GM23338 (cell line): ENCODE results near the gene GPSM1.

Experiments used
- CREB1 ChIP-seq: fragments of 250-450 bp; sonication (Bioruptor Pico); IDR thresholded peaks from 2 replicates; pipeline ENCODE4 v1.5.0; 2020; ENCODE audit warnings: low read depth, mild to moderate bottlenecking, moderate library complexity
- ETS1 ChIP-seq: IDR thresholded peaks from 2 replicates; pipeline ENCODE4 v1.6.1; 2016; ENCODE audit warnings: antibody characterized with exemption
- EZH2 ChIP-seq: fragments of 200-600 bp; sonication (generic); IDR thresholded peaks from one replicate; pipeline ENCODE4 v1.8.0; 2017; ENCODE audit warnings: antibody characterized with exemption, mild to moderate bottlenecking, low read depth; ENCODE audit not compliant: unreplicated experiment
- EZH2phosphoT487 ChIP-seq: fragments of 200-600 bp; sonication (generic); IDR thresholded peaks from one replicate; pipeline ENCODE4 v1.8.1; 2018; ENCODE audit warnings: antibody characterized with exemption; ENCODE audit not compliant: unreplicated experiment
- POLR2AphosphoS5 ChIP-seq: IDR thresholded peaks from 2 replicates; pipeline ENCODE4 v1.6.1; 2016; ENCODE audit warnings: antibody characterized with exemption, low read depth
- TF ChIP-seq, protein P1 (sequence below), 2 experiments: fragments of 200-600 bp in 1 of 2; sonication (generic) in 1 of 2; conservative IDR thresholded peaks; 2 replicates each; pipeline versions ENCODE4 v1.5.1 to v1.6.1; 2016 to 2017; ENCODE audit warnings: antibody characterized with exemption in 2 of 2, low read depth in 2 of 2, mild to moderate bottlenecking in 2 of 2, moderate library complexity in 1 of 2
- TF ChIP-seq, protein P2 (sequence below): IDR thresholded peaks from one replicate; pipeline ENCODE4 v1.6.1; 2018; ENCODE audit warnings: antibody characterized with exemption; ENCODE audit not compliant: unreplicated experiment

GRCh38 chr9:136296434-136297015 lies 30.8 kb upstream of the GPSM1 start:
- TF ChIP-seq, protein P1, sequence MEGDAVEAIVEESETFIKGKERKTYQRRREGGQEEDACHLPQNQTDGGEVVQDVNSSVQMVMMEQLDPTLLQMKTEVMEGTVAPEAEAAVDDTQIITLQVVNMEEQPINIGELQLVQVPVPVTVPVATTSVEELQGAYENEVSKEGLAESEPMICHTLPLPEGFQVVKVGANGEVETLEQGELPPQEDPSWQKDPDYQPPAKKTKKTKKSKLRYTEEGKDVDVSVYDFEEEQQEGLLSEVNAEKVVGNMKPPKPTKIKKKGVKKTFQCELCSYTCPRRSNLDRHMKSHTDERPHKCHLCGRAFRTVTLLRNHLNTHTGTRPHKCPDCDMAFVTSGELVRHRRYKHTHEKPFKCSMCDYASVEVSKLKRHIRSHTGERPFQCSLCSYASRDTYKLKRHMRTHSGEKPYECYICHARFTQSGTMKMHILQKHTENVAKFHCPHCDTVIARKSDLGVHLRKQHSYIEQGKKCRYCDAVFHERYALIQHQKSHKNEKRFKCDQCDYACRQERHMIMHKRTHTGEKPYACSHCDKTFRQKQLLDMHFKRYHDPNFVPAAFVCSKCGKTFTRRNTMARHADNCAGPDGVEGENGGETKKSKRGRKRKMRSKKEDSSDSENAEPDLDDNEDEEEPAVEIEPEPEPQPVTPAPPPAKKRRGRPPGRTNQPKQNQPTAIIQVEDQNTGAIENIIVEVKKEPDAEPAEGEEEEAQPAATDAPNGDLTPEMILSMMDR (conservative IDR thresholded peaks at IDR 0.05; ENCODE audit: low read depth in 2 of 2), result no peak
- no peak for TF ChIP-seq POLR2AphosphoS5
- TF ChIP-seq, protein P2, sequence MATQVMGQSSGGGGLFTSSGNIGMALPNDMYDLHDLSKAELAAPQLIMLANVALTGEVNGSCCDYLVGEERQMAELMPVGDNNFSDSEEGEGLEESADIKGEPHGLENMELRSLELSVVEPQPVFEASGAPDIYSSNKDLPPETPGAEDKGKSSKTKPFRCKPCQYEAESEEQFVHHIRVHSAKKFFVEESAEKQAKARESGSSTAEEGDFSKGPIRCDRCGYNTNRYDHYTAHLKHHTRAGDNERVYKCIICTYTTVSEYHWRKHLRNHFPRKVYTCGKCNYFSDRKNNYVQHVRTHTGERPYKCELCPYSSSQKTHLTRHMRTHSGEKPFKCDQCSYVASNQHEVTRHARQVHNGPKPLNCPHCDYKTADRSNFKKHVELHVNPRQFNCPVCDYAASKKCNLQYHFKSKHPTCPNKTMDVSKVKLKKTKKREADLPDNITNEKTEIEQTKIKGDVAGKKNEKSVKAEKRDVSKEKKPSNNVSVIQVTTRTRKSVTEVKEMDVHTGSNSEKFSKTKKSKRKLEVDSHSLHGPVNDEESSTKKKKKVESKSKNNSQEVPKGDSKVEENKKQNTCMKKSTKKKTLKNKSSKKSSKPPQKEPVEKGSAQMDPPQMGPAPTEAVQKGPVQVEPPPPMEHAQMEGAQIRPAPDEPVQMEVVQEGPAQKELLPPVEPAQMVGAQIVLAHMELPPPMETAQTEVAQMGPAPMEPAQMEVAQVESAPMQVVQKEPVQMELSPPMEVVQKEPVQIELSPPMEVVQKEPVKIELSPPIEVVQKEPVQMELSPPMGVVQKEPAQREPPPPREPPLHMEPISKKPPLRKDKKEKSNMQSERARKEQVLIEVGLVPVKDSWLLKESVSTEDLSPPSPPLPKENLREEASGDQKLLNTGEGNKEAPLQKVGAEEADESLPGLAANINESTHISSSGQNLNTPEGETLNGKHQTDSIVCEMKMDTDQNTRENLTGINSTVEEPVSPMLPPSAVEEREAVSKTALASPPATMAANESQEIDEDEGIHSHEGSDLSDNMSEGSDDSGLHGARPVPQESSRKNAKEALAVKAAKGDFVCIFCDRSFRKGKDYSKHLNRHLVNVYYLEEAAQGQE, result no peak
- TF ChIP-seq EZH2, result no peak
- no peak for TF ChIP-seq CREB1 (CRISPR knock-in tag)
- no peak for TF ChIP-seq EZH2phosphoT487
- no peak for TF ChIP-seq ETS1
